Stimulated activated CD8-positive, alpha-beta memory T cell treated with anti-CD3 and anti-CD28 coated beads, Interleukin-15, amount 100 ng/mL, for 48 hours (primary cell): ENCODE results near the gene FHAD1.

Experiments
- DNase-seq, 2 donors: peaks; one replicate each; pipeline ENCODE4 v3.0.0-alpha.2; 2020; ENCODE audit warnings: low read depth in 2 of 2

FHAD1 gene

GRCh38 chr1:15248216-15248615, 1.2 kb downstream of the FHAD1 start:
- no peak for DNase-seq

GRCh38 chr1:15249081-15249480, 2.1 kb downstream of the FHAD1 start:
- DNase-seq = peak; percentile 57 to 66

GRCh38 chr1:15251857-15252835, 5.1 kb downstream of the FHAD1 start:
- DNase-seq = no peak

GRCh38 chr1:15254559-15254958, 7.5 kb downstream of the FHAD1 start:
- DNase-seq = no peak

GRCh38 chr1:15255582-15256149, 8.6 kb downstream of the FHAD1 start:
- DNase-seq = no peak

GRCh38 chr1:15256584-15256983, 9.6 kb downstream of the FHAD1 start:
- no peak for DNase-seq

GRCh38 chr1:15257309-15257708, 10.3 kb downstream of the FHAD1 start:
- DNase-seq = no peak

- DNase-seq = no peak
Measured at GRCh38 chr1:15258833-15259621, 12.0 kb downstream of the FHAD1 start.

GRCh38 chr1:15259622-15260007, 12.6 kb downstream of the FHAD1 start:
- no peak for DNase-seq

GRCh38 chr1:15260418-15261154, 13.6 kb downstream of the FHAD1 start:
- DNase-seq = no peak

GRCh38 chr1:15261155-15262002, 14.4 kb downstream of the FHAD1 start:
- DNase-seq = no peak

- no peak for DNase-seq
Measured at GRCh38 chr1:15262003-15262377, 15.0 kb downstream of the FHAD1 start.

GRCh38 chr1:15262706-15263105, 15.7 kb downstream of the FHAD1 start:
- DNase-seq = no peak

- no peak for DNase-seq
Measured at GRCh38 chr1:15264769-15265168, 17.7 kb downstream of the FHAD1 start.

- no peak for DNase-seq
Measured at GRCh38 chr1:15271196-15271595, 24.2 kb downstream of the FHAD1 start.

- no peak for DNase-seq
Measured at GRCh38 chr1:15272009-15272781, 25.2 kb downstream of the FHAD1 start.

- no peak for DNase-seq
Measured at GRCh38 chr1:15272782-15273127, 25.7 kb downstream of the FHAD1 start.

- no peak for DNase-seq
Measured at GRCh38 chr1:15273274-15273673, 26.3 kb downstream of the FHAD1 start.

GRCh38 chr1:15275921-15276683, 29.1 kb downstream of the FHAD1 start:
- DNase-seq = no peak
